ENCODE measurements around the gene NFIB. TPM values are rescaled to one million over a fixed set of nuclear protein-coding genes. Genes with fewer than 3 reads are reported as not detected.

The NFIB gene
- total RNA-seq (2014; rRNA removed; shearing (Covaris generic)), result not detected in 2 replicates

GRCh38 chr9:14313951-14314423 is at the start of gene NFIB:
Gene NFIB, minus strand, starts transcription at chr9:14314141. Its CDS starts 630 bp downstream, at chr9:14313511.
- no peak for DNase-seq (ENCODE audit: low spot score)
- in situ Hi-C loops (cut with HindIII; ENCODE audit: low sequenced_read_pairs), result no loop called here

DNA sequence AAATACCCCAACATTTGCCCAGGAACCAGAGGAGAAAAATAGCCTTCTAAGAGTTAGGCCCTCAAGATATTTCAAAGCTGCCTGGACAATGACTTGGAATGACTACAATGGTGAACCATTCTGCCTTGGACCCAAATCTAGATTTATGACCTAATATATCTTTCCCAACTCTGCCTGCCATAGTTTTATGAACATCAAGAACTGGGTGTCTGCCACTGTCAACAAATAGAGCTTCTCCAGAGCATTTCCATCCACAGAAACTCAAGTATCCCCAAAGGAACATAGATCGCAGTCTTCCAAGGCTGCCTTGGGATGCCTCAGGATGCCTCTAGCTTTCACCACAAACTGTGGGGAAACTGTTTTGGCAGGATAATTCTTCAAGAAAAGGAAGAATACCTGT is 48.2 kb upstream of the NFIB start:
- no peak for DNase-seq (ENCODE audit: low spot score)
- in situ Hi-C loops (cut with HindIII; ENCODE audit: low sequenced_read_pairs), result no loop called here

- in situ Hi-C loops (cut with HindIII; ENCODE audit: low sequenced_read_pairs), result no loop called here
- no peak for DNase-seq (ENCODE audit: low spot score)
Measured at GRCh38 chr9:14361074-14361473, 47.1 kb upstream of the NFIB start.

- no peak for DNase-seq (ENCODE audit: low spot score)
- in situ Hi-C loops (cut with HindIII; ENCODE audit: low sequenced_read_pairs), result no loop called here
Measured at GRCh38 chr9:14358523-14358922, 44.6 kb upstream of the NFIB start.

GRCh38 chr9:14356351-14357265 is 42.7 kb upstream of the NFIB start:
- in situ Hi-C loops (cut with HindIII; ENCODE audit: low sequenced_read_pairs), result no loop called here

DNA sequence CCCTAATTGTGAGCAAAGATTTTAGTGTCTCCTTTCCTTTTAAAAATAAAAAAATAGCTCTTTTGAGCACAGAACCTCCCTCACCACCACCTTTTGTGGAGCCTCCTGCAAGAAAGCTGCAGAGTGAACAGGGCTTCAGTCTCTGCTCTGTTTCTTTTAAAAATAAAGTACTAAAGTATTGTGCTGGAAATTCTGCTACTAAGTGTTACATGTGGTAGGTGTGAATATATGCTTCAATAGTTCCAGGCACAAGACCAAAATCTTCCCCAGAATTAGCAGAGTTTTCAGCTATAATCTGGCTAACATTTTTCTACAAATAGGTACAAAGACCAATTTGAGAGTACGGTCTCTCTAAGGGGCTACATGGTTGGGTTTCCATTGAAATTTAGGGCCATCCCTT is 40.3 kb upstream of the NFIB start:
- in situ Hi-C loops (cut with HindIII; ENCODE audit: low sequenced_read_pairs), result no loop called here

More at GRCh38 chr9:14356351-14357265, 42.7 kb upstream of the NFIB start:
- DNase-seq (ENCODE audit: low spot score), result no peak

DNA sequence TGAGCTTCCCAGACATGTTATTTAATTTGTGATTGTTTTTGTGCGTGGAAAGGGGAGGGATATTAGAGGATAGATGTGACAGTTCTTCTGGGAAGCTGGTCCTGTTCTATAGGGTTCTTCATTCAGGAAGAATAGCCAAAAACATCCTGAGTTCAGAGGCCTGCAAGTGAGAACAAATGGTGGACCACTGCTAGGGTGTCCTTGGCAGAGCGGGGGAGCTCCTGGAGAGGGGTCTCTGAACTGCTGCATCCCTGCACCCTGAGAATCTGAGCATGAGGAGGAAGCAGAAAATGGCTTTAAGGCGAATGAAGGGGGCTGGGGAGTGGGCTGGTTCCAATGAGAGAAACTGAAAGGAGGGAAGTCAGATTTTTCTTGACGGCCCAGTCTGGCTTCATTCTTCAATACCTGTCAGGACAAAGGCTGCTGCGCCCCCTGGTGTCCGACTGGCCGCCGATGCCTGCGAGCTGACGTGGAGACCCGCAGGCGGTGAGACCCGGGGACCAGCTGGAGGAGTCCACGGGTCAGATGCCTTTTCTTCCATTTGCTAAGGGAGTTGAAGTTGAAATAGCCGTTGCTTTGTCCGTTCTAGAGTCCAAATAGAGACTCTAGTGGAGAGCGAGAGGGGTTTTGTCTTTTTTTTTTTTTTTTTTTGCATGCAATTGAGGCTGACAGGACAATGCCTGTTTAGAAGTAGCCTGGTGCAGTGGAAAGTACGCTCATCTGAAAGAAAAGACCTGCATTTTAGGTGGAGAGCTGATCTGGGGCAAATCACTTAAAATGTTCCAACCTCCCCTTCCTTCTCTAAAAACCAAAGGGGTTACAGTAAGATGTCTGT is 39.5 kb upstream of the NFIB start:
- in situ Hi-C loops (cut with HindIII; ENCODE audit: low sequenced_read_pairs), result no loop called here
- peak; percentile 87 for DNase-seq (ENCODE audit: low spot score)

More for the DNA sequence above, 40.3 kb upstream of the NFIB start:
- no peak for DNase-seq (ENCODE audit: low spot score)

DNA sequence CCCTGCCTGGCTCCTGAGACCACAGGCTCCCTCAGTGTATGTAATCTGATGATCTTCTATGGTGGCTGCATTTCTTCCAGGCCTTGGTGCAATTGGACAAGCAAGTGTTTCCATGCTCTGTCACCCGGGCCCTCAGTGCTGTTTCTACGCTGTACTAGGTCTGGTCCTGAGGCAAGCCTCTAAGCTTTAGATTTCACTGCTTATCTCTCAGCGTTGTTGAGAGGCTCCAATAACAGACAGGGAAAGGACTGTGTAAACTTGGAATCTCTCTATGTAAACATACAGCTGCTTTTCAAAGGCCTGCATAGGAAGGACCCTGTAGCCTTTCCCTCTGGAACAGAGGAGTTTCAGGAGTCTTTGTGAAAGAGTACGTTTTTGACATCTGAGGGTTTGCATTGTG is 38.6 kb upstream of the NFIB start:
- in situ Hi-C loops (cut with HindIII; ENCODE audit: low sequenced_read_pairs), result no loop called here
- no peak for DNase-seq (ENCODE audit: low spot score)

- in situ Hi-C loops (cut with HindIII; ENCODE audit: low sequenced_read_pairs), result no loop called here
- no peak for DNase-seq (ENCODE audit: low spot score)
Measured at GRCh38 chr9:14351221-14351836, 37.4 kb upstream of the NFIB start.

DNA sequence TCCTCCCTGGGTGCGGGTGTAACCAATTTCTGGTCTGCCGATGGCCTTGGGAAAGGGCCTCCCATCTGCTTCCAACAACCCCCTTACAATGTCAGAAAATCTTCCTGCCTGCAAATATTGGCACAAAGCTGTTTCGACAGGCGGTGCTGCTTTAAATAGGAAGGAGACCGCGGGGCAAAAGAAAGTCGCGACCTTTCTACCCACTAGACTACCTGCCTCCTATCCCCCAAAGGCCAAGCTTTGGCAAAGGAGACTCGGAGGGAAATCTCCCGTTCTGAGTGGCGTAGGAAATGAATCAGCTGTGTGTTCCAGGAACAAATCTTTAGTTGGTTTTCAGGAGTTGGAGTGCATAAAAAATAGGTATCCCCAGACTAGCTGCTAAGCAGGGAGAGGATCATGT is 36.8 kb upstream of the NFIB start:
- in situ Hi-C loops (cut with HindIII; ENCODE audit: low sequenced_read_pairs), result no loop called here
- peak; percentile 51 for DNase-seq (ENCODE audit: low spot score)

GRCh38 chr9:14350349-14350728 is 36.4 kb upstream of the NFIB start:
- in situ Hi-C loops (cut with HindIII; ENCODE audit: low sequenced_read_pairs), result no loop called here
- no peak for DNase-seq (ENCODE audit: low spot score)

DNA sequence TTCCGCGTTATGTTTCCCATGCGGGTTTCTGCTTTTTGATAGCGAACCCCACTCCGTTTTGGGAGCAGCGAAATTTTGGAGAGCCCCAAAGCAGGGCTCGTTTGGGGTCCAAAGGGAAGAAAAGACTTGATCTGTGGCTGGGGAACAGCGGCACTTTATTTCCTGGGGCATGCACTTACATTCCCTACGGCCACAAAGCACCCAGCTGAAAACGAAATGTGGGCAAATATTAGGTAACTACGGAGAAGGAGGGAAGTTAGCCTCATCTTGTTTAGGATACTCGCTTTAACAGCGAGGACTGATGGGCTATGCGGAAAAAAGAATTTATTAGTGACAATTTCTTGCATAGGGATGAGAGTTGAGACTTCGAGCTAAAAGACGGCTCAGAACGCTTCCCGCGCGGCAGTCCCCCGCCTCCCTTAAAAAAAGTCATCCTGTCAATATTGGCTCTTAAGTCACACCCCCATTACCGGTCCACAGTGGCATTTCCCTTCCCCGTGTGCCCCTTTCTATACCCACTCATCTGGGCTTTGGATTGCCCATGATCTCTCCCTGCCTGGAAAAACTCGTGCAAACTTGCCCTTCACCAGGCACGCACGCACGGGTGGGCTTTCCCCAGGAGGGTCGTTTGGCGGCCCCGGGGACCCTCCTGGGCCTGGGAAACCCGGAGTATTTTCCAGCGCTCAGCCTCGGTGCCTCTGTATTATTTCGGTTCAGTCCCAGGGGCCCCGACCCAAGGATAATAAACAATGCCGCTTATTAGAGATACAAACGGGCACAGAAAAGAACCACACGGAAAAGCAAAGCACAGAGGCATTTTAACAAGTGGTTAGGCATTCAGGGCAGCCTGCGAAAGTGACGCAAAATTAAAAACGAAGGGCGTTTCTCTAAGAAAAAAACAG is 35.8 kb upstream of the NFIB start:
- peak; percentile 52 for DNase-seq (ENCODE audit: low spot score)
- in situ Hi-C loops (cut with HindIII; ENCODE audit: low sequenced_read_pairs), result no loop called here

GRCh38 chr9:14349146-14349446 is 35.2 kb upstream of the NFIB start:
- peak; percentile 55 for DNase-seq (ENCODE audit: low spot score)
- in situ Hi-C loops (cut with HindIII; ENCODE audit: low sequenced_read_pairs), result no loop called here

GRCh38 chr9:14348373-14349145 is 34.6 kb upstream of the NFIB start:
- in situ Hi-C loops (cut with HindIII; ENCODE audit: low sequenced_read_pairs), result no loop called here
- peak; percentile 59 for DNase-seq (ENCODE audit: low spot score)

GRCh38 chr9:14348123-14348372 is 34.1 kb upstream of the NFIB start:
- peak; percentile 56 for DNase-seq (ENCODE audit: low spot score)
- in situ Hi-C loops (cut with HindIII; ENCODE audit: low sequenced_read_pairs), result no loop called here

GRCh38 chr9:14347406-14348122 is 33.6 kb upstream of the NFIB start:
- peak; percentile 40 for DNase-seq (ENCODE audit: low spot score)
- in situ Hi-C loops (cut with HindIII; ENCODE audit: low sequenced_read_pairs), result no loop called here

DNA sequence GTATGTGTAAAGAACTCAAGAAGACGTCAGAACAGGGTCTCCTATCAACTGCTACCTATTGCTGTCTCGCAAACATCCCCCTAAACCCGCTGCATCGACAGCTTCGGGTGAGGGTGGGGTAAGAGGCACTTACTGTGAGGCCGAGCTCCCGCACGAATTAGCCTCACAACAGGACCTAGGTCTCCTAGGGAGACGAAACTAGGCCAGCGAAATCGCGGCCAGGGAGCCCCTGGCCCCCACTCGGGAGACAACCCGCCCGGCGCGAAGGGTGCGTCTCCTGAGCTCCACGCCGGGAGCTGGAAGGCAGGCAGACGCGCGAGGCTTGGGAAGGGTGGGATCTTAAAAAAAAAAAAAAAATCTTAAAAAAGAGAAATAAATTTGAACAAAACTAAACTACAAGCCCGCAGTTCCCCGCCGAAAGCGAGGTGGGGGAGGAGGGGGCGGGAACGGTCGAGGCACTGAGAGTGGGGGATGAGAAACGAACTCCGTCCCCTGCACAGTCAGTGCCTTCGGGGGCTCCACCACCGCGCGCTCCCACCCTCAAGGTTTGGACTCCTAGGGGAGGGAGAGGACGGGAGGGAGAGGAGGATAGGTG is 33.0 kb upstream of the NFIB start:
- in situ Hi-C loops (cut with HindIII; ENCODE audit: low sequenced_read_pairs), result no loop called here
- peak; percentile 16 for DNase-seq (ENCODE audit: low spot score)

All from G401 (cell line).